Muscle layer of colon (tissue), 2 donors: Measurements from ENCODE around the gene PODN.
A peak's percentile ranks its signal among the peaks of the same experiment; 100 is the strongest.

Source experiments
- H3K27ac ChIP-seq: one replicate; pipeline ENCODE4 v1.7.0; 2013; ENCODE audit warnings: low read depth, mild to moderate bottlenecking, low read length, moderate library complexity
- H3K27me3 ChIP-seq, 2 donors: one replicate each; pipeline ENCODE4 v1.7.0; 2013; ENCODE audit warnings: low read length in 2 of 2, mild to moderate bottlenecking in 2 of 2; ENCODE audit not compliant: insufficient read depth in 2 of 2, control insufficient read depth in 1 of 2
- H3K36me3 ChIP-seq: one replicate; pipeline ENCODE4 v1.7.0; 2013; ENCODE audit warnings: mild to moderate bottlenecking, low read length; ENCODE audit not compliant: insufficient read depth
- H3K4me1 ChIP-seq: one replicate; pipeline ENCODE4 v1.7.0; 2013; ENCODE audit warnings: mild to moderate bottlenecking, low read length; ENCODE audit not compliant: insufficient read depth
- H3K4me3 ChIP-seq, 2 donors: one replicate each; pipeline ENCODE4 v1.7.0; 2013; ENCODE audit warnings: low read length in 2 of 2, low read depth in 1 of 2, mild to moderate bottlenecking in 1 of 2, moderate library complexity in 1 of 2
- H3K9ac ChIP-seq: one replicate; pipeline ENCODE4 v1.7.0; 2013; ENCODE audit warnings: low read length
- H3K9me3 ChIP-seq: one replicate; pipeline ENCODE4 v1.7.0; 2013; ENCODE audit warnings: mild to moderate bottlenecking, low read length
- donor health status: abdominal sarcoma.
- donor health status: Adenocarcinoma of cecum.

Gene PODN

GRCh38 chr1:53122201-53122885 lies 60.3 kb downstream of the PODN start:
- Histone ChIP-seq H3K27me3 (no peaks in the 10 kb centered on the region), H3K9ac (no peak overlapping the region), H3K27ac (peak overlapping the region; percentile 68), H3K9me3 (no peaks in the 10 kb centered on the region), H3K36me3 (no peaks in the 10 kb centered on the region), H3K4me3 (no peak overlapping the region), H3K4me1 (peaks cover 66% of the 10 kb centered on the region)

GRCh38 chr1:53122961-53123413 lies 61.0 kb downstream of the PODN start:
- peak overlapping the region; percentile 68 for H3K27ac ChIP-seq
- peaks cover 73% of the 10 kb centered on the region for H3K4me1 ChIP-seq
- no peak overlapping the region for H3K4me3 ChIP-seq
- H3K9ac ChIP-seq: no peak overlapping the region
- H3K9me3 ChIP-seq: no peaks in the 10 kb centered on the region
- no peaks in the 10 kb centered on the region for H3K36me3 ChIP-seq
- no peaks in the 10 kb centered on the region for H3K27me3 ChIP-seq

- H3K27ac ChIP-seq: peak overlapping the region; percentile 68
- no peak overlapping the region for H3K9ac ChIP-seq
Measured at GRCh38 chr1:53123453-53124140, 61.6 kb downstream of the PODN start.

GRCh38 chr1:53125122-53125521 lies 63.1 kb downstream of the PODN start:
- no peaks in the 10 kb centered on the region for H3K27me3 ChIP-seq
- no peaks in the 10 kb centered on the region for H3K36me3 ChIP-seq
- H3K9me3 ChIP-seq: no peaks in the 10 kb centered on the region
- no peak overlapping the region for H3K9ac ChIP-seq
- peak overlapping the region in 1 of 2 donors; percentile 1 for H3K4me3 ChIP-seq
- peak overlapping the region; percentile 64 for H3K27ac ChIP-seq
- H3K4me1 ChIP-seq: peaks cover 86% of the 10 kb centered on the region

More at GRCh38 chr1:53123453-53124140, 61.6 kb downstream of the PODN start:
- H3K36me3 ChIP-seq: no peaks in the 10 kb centered on the region
- no peaks in the 10 kb centered on the region for H3K9me3 ChIP-seq
- peaks cover 76% of the 10 kb centered on the region for H3K4me1 ChIP-seq
- H3K27me3 ChIP-seq: no peaks in the 10 kb centered on the region
- no peak overlapping the region for H3K4me3 ChIP-seq

GRCh38 chr1:53125623-53126360 lies 63.8 kb downstream of the PODN start:
- H3K4me1 ChIP-seq: peaks cover 86% of the 10 kb centered on the region
- no peak overlapping the region for H3K9ac ChIP-seq
- H3K9me3 ChIP-seq: no peaks in the 10 kb centered on the region
- H3K27ac ChIP-seq: peak overlapping the region; percentile 64
- no peaks in the 10 kb centered on the region for H3K36me3 ChIP-seq
- H3K4me3 ChIP-seq: peak overlapping the region in 1 of 2 donors; percentile 1
- no peaks in the 10 kb centered on the region for H3K27me3 ChIP-seq

GRCh38 chr1:53126495-53126894 lies 64.5 kb downstream of the PODN start:
- H3K4me3 ChIP-seq: no peak overlapping the region
- H3K27ac ChIP-seq: peak overlapping the region; percentile 35
- H3K27me3 ChIP-seq: no peaks in the 10 kb centered on the region
- no peaks in the 10 kb centered on the region for H3K9me3 ChIP-seq
- H3K4me1 ChIP-seq: peaks cover 86% of the 10 kb centered on the region
- H3K36me3 ChIP-seq: no peaks in the 10 kb centered on the region
- H3K9ac ChIP-seq: no peak overlapping the region

GRCh38 chr1:53127546-53127945 lies 65.5 kb downstream of the PODN start:
- H3K4me1 ChIP-seq: peaks cover 86% of the 10 kb centered on the region
- H3K9ac ChIP-seq: no peak overlapping the region
- peak overlapping the region in 1 of 2 donors; percentile 3 for H3K4me3 ChIP-seq
- no peaks in the 10 kb centered on the region for H3K27me3 ChIP-seq
- H3K9me3 ChIP-seq: no peaks in the 10 kb centered on the region
- no peaks in the 10 kb centered on the region for H3K36me3 ChIP-seq
- peak overlapping the region; percentile 8 for H3K27ac ChIP-seq

- H3K9ac ChIP-seq: no peak overlapping the region
- no peak overlapping the region for H3K27ac ChIP-seq
- no peaks in the 10 kb centered on the region for H3K36me3 ChIP-seq
- H3K4me3 ChIP-seq: no peak overlapping the region
- peaks cover 86% of the 10 kb centered on the region for H3K4me1 ChIP-seq
- H3K27me3 ChIP-seq: no peaks in the 10 kb centered on the region
- H3K9me3 ChIP-seq: no peaks in the 10 kb centered on the region
Measured at GRCh38 chr1:53128401-53128800, 66.4 kb downstream of the PODN start.

- H3K27ac ChIP-seq: peak overlapping the region; percentile 71
- H3K9me3 ChIP-seq: no peaks in the 10 kb centered on the region
- H3K36me3 ChIP-seq: no peaks in the 10 kb centered on the region
- H3K4me3 ChIP-seq: no peak overlapping the region
- peaks cover 80% of the 10 kb centered on the region for H3K4me1 ChIP-seq
- H3K9ac ChIP-seq: no peak overlapping the region
- H3K27me3 ChIP-seq: no peaks in the 10 kb centered on the region
Measured at GRCh38 chr1:53129891-53130597, 68.0 kb downstream of the PODN start.

- H3K27ac ChIP-seq: peak overlapping the region; percentile 94
Measured at GRCh38 chr1:53130598-53130877, 68.5 kb downstream of the PODN start.

More at GRCh38 chr1:53130598-53130877, 68.5 kb downstream of the PODN start:
- H3K4me3 ChIP-seq: no peak overlapping the region
- H3K4me1 ChIP-seq: peaks cover 80% of the 10 kb centered on the region
- H3K27me3 ChIP-seq: no peaks in the 10 kb centered on the region
- H3K9me3 ChIP-seq: no peaks in the 10 kb centered on the region
- no peaks in the 10 kb centered on the region for H3K36me3 ChIP-seq
- peak overlapping the region; percentile 42 for H3K9ac ChIP-seq
